Central memory CD4-positive, alpha-beta T cell (primary cell): ENCODE results near the gene WSCD1.

Experiments
- DNase-seq: peaks from one replicate; pipeline ENCODE4 v3.0.0; 2022

WSCD1 gene

DNA sequence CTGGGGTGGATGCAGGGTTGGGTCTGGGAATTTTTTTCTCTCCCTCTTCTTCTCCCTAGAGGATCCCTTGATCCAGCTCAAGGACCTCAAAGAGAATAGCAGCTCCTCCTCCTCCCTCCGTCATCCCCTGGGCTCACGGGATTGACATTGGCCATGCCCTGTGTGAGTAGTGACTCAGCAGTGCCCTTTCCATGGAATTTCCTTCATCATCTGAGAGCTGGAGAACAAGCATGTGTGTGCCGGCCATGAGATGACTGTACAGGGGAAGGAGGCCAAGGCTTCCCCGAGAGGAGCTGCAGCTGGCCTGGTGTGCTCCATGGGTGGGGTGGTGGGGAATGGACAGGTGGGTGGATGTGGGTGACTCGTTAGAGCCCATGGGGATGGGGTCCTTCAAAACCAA lies 8.9 kb upstream of the WSCD1 start:
- DNase-seq: no peak

DNA sequence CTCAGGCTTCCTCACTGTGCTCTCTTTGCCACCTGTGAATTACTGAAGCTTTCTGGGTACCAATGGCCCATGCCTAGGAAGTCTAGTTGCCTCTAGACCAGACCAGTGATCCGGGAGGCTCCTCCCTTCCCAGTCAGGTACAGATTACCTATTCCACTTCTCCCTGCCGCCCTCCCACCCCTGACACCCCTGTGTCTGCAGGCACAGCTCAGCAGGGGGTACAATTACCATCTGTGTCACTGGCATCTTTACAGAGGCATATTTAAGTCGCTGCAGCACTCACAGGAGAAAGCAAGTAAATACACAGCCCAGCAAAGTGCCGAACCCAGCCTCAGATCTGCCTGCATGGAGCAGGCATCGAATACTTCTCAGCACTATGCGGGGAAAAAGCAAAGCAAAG lies 5.3 kb upstream of the WSCD1 start:
- no peak for DNase-seq

DNA sequence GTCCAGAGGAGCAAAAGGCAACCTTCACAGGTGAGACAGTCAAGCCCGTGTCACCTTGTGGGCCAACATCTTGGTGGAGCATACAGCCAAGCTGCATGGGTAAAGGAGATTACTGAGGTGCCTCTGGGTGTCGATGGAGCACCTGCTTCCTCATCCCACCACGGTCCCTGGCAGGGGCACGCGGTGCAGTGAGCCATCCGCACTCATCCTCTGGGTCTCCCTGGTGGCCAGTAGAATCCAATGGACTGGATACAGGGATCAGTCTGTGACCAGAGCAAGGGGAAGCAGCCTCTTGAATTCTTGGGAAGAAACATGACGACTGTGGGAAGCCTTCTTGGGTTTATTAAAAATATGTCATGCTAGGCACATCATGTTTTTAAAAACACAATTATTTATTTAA lies 4.8 kb upstream of the WSCD1 start:
- no peak for DNase-seq

DNA sequence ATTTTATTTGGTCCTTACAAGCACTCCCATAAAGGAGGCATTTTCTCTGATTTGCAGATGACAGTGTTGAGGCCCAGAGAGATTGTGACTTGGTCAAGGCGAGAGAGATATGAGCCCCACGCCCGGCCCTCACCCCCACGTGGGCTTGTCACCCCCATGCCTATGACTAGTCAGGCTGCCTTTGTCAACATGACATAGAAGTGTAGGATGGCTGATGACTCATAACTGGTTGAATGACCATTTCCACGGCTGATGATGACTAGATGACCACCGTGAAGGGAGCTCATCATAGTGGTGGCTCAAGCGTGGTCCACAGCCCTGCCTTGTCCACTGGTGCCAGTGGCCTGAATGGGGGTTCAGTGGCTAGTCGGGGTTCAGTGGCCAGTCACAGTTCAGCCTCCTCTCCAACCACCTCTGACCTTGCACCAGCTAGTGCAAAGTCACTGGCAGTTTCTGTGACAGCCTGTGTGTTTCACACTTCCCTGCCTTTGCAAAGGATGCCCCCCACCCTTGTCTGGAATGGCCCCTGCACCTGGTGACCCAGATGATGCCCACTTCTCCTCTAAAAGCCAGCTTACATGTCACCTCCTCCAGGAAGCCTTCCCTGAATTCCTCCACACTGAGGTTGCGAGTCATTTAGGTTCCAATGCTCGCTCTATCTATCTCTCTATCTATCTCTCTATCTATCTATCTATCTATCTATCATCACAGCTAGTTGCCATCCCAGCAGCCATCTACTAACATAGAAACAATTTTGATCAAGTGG lies 3.8 kb upstream of the WSCD1 start:
- DNase-seq: no peak

DNA sequence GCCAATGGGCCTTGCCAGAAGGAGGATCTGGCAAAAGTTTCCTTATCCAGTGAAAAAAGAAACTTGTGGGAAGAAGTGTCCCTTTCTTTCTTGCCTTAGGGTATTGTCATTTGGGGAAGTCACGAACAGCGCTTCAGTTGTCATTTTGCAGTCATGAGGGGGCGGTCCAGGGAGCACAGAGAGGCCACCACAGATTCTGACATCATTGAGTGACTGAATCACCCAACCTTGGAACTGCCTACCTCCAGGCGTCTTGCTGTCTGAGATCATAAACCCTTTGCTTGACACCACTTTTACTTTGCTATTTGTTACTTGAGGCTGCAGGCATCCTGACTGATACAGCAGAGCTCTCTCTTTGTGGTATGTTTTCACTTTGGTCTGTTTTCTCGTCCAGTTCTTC lies 3.1 kb upstream of the WSCD1 start:
- no peak for DNase-seq

DNA sequence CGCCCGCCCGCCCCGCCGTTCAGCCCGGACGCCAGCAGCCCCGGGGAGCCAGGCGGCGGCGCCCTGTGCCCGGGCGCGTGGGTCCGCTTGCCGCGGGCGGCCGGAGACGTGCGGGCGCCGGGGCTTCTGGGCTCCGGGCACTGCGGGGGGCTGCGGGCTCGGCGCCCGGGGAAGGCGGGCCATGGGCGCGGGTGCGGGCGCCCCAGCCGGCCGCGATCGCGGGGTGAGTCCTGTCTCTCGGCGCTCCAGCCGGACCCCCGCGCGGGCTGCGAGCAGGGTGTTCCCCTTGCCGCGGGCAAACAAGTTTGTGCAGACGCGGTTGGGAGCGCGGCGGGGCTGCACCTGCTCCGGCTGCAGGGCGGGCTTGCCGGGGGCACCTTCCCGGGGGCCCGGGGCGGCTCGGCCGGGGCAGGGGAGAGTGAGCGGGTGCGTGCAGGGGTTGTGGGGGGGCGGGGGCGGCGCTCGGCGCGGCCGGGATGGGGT lies 292 bp downstream of the WSCD1 start:
- no peak for DNase-seq

DNA sequence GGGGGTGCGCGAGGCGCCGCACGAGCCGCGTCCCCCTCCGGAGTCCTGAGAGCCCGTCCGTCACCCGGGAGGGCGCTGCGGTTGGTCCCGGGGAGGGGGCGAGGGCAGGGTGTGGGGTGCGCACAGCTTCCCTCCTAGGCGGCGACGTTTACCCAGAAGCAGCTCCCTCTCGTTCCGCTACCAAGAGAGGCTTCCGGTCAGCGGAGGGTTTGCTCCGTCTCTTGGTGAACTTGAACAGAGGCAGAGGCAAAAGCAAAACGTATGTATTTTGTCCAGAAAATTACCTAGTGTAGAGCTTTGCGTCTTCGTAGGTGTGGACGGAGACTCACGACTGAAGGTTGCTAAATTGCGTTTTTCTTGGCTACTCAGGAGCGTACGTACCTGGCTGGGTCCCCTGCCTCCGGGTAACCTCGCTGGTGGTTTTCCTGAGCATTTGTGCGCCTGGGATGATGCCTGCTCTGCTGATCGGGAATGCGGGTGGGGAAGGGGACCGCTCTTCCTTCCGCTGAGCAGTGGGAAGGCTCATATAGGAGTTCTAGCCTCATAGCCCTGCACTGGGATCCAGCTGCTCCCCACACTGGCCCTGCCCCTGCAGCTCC lies 833 bp downstream of the WSCD1 start:
- DNase-seq: no peak

DNA sequence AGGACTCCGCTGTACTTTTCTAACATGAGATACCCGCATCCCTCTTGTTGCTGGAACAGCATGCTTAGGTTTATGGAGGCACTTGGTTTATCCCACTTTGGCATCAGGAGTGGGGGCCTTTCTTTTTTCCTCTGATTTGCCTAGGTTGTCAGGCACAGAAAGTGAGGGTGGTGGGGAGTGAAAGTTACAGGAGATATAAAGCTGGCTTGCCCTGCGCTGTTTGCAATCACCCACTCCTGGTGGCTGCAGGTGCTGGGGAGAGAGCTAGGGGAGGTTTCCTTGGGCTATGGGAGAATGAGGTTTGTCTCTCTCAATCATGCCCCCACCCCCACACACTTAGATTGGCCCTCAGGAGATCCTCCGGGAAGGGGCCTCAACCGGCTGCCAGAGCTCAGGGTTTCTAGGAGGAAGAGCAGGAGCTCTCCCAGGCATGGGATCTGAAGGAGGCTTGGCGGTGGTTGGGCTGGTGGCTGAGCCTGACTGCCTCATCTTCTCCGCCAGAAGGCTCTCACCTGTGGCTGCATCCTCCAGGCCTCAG lies 1.4 kb downstream of the WSCD1 start:
- DNase-seq: no peak

DNA sequence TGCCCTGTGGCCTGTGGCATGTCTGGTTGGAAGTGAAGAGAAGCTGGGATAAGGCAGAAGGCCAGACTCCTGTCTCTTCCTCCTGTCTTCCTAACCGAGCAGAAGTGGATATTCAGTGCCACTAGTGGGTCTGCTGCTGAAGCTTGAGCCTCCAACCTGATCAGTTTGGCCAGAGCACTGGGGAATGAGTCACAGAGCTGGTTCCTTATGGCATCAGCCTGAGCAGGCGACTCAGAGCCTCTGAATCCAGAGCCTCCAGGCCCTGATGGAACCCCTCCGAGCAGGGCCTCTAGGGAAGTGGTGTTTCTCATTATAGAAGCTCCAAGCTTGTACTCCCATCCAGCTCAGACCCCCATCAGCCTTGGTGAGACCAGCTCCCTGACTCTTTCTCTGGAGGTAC lies 2.0 kb downstream of the WSCD1 start:
- DNase-seq: no peak

DNA sequence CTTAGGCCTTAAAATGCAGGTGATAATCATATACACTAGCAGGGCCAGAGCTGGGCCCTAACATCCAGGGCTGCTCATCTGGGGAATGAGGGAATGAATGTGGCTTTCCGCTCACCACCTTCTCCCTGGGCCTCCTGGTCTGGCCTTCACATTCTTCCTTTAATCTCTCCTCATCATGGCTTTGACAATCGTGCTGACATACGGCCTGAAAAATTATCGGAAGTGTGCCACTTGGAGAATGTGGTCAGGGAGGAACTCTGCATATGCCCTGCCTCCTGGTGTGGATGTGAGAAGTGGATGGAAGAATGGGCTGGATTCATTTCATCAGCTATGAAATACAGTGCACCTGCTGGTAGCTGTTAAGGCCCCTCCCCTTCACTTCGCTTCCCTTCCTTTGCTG lies 2.4 kb downstream of the WSCD1 start:
- no peak for DNase-seq

DNA sequence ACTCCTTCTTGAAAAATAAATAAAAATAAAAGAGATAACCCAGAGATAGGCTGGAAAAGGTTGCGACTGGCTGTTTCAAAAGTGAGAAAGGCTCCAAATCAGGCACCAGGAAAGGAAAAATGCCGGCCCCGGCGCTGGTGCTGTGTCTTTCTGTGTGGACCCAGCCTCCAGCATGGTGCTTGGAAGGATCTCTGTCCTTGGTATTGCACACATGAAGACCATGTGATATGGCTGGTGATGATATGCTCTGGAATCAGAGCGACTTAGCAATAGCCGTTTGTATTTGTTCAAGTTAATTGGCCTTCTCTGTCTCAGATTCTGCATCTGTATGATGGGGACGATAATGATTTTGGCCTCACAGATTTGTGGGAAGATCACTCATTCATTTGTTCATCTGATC lies 3.4 kb downstream of the WSCD1 start:
- no peak for DNase-seq

DNA sequence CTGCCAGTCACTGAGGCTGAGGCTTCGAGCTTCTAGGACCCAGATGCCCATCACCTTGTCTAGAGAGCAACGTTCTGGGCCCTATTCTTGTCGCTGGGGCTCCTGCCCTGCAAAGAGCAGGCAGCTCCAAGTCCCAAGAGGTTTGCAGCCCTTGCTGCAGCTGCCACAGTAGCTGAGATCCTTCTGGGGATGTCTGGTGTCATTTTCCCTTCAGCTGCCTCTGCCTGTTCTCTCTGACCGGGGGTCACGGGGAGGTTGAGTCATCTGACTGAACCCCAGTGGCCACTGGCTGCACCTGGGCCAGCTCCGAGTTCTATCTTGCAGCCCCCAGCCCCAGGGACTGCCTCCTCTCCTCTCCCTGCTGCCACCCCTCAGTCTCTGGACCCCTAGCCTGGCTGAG lies 4.9 kb downstream of the WSCD1 start:
- no peak for DNase-seq

DNA sequence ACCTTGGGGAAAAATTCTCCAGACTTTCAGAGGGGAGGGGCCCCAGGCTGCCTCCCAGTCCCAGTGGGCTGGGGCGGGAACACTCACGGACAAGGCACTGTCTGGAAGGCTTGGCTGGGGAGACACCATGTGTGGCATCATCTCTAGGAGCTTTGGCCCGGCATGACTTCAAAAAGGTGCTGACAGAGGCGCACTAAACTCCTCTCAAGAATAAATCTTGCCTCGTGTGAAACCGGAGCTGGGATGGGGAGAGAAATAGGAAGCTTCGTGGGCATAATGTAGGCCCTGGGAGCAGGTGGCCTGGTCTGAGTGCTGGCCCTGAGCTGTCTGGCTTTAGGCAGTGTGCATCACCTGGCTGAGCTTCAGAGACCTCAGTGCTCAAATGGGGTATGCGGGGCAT lies 5.7 kb downstream of the WSCD1 start:
- DNase-seq: no peak

DNA sequence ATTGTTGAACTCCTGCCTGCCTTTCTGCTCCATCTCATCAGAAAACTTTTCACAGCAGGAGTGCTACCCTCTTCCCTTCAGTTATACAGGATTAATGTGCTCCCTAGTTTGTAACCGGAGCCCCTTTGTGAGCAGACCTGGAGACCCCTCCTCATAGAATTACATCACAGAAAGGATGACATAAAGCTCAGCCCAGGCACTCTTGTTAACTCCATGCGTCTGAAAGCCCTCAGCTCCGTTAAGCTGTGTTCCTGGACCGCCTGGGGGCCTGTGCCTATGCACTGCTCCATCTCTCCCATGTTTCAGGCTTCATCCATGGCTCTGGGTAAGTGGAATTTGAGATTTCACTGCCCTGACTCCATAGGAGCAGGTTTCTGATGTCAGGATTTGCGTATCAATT lies 7.6 kb downstream of the WSCD1 start:
- no peak for DNase-seq

DNA sequence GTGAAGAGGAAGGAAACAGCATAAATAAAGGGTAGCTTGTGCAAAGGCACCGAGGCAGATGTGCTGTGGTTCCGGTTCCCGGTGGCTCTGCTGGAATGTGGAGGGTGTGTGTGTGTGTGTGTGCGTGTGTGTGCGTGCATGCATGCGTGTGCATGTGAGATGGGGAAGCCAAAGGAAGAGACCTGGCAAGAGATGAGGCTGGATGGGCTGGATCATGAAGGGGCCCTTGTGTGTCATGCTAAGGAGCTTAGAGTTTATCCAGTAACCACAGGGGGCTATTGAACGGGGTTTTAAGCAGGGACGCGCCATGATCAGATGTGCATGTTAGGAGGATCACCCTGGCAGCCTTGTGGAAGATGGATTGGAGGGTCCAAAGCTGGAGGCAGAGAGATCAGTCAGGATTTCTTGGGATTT lies 8.3 kb downstream of the WSCD1 start:
- DNase-seq: no peak

DNA sequence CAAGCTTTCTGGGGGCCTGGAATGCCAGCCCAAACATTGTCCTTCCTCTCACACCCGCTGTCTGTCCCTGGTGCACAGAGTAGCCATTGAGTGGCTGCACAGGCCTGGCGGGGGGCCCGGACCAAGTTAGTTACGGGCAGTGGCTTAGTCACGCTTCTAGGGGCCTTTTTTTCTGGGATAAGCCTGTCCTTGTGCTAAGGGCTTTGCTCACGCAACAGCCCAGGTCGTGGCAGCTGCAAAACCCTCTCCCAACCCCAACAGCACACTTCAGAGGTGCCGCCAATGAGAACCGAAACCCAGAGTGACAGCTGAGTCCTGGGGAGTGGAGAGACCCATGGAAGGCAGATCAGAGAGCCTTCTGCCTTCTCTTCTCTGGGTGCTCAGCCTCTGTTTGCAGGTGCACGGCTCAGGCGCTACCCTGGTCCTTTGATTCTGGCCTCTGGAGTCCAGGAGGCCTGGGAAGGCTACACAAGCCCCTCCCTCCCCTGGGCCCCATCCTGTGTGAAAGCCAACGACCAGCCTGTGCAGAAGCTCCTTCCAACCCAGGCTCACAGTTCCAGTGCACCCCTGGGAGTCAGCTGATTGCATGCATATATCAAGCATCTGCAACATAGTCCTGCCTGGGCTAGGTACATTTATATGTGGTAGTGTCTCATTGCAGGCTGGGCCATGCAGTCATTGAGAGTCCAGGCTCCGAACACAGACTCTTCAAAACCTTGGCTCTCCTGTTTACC lies 9.1 kb downstream of the WSCD1 start:
- DNase-seq: no peak

DNA sequence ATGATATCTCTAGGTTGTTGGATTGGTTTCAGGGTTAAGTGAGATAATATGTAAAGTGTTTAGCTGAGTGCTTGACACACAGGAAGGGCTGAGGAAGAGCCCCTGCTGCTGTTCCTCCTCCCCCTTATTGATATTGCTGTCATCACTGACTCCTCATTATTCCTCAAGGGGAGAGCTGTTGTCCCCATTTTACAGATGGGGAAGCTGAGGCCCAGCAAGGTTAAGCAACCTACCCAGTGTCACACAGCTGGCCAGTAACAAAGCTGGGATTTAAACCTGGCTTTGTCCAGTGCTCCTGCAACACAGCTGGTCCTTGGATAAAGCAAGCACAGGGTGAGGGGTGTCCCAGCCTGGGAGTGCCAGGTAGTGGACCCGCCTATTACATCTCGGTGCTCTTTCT lies 9.8 kb downstream of the WSCD1 start:
- no peak for DNase-seq

DNA sequence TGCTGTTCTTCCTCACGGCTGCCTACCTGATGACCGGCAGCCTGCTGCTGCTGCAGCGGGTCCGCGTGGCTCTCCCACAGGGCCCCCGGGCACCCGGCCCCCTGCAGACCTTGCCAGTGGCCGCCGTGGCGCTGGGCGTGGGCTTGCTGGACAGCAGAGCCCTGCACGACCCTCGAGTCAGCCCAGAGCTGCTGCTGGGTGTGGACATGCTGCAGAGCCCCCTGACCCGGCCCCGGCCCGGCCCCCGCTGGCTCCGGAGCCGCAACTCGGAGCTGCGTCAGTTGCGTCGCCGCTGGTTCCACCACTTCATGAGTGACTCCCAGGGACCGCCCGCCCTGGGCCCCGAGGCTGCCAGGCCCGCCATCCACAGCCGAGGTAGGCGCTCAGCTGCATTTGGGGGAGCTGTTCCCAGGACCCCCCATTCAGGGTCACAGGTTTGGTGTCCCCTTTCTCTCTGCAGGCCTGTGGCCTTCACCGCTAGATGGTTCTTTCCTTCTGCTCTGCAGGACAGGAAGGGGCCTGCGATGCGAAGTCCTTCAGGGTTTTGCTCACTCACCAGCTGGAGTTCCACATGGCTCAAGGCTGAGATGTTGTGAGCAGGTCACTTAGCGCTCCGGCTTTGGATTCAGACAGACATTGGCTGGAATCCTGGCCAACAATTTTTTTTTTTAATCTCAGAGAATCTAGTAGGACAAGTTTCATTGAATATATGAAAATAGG lies 10.7 kb downstream of the WSCD1 start:
- DNase-seq: no peak

DNA sequence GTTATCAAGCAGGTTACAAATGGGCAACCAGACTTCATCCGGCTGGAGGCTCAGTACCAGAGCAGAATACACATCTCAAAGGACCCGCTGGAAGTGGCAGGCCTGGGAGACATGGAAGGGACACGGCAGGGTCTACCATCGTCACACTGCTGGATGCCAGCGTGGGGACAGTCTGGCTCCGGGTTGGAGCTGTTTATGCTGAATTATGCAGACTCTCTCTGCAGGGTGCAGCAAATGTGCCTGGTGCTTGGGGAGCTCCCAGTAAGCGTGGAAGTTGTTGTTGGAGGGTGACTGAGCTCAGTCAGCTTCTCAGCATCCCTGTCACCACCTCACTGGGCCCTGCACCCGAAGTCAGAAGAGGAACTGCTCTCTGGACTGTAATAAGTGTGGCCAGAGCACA lies 12.2 kb downstream of the WSCD1 start:
- no peak for DNase-seq

DNA sequence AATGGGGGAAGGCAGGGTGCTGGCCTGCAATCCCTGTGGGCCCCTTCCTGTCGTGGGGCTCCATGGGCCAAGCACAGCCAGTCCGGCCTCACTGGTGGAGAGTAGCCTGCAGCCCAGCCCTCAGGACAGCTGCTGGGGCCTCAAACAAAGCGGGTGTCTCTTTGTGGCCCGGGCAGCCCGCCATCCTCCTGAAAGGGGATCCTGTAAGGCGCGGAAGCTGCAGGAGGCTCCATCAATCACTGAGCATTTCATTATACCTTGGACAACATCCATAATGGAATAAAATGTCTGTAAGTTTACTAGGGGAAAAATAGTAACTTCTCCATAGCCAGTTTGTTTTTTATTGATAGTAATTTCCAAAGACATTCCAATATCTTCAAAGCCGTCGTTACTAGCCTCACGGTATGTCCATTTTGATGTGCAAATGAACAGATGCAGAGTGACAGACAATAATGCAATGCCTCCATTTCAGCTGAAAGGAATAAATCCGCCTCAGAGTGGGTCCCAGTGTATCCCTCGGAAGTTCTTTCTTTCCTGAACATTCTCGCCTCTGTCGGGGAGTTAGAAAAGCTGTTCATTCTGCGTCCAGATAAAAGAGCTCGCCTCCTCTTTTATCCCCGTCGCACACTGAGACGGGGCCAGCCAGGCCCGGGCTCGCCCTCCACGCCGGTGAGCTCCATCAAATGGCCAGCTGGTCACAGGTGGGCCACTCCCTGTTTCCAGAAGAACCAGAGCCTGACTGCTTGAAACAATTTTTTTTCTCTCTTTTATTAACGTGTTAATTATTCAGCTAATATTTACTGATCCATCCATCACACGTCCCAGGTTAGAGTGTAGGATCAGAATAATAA lies 14.4 kb downstream of the WSCD1 start:
- DNase-seq: no peak

DNA sequence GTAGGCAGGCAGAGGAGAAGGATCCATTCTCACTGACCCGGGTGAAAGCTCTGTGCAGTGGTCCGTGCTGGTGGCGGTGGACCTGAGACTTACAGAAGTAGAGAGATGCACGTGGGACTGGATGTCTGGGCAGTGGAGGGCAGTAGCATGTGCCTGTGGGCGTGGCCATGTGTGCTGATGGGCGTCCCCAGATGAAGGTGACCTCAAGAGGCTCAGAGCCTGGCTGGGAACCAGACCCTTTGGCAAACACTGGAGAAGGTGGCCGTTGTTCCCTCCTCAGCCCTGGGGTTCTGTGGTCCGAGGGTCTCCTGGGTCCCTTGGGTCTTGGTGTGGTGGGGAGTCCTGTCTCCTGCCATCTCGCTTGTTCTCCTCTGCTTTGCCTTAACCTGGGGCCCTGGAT lies 15.6 kb downstream of the WSCD1 start:
- DNase-seq: no peak
